Esophagus muscularis mucosa (tissue), 4 donors: ENCODE measurements around the gene MAPKAP1. TPM values are rescaled to one million over a fixed set of nuclear protein-coding genes. Genes with fewer than 3 reads are reported as not detected.
A peak's percentile ranks its signal among the peaks of the same experiment; 100 is the strongest.

ENCODE experiments used
- DNase-seq: peaks from one replicate; pipeline ENCODE4 v3.0.0-alpha.2; 2017; ENCODE audit errors: extremely low spot score
- H3K27ac ChIP-seq, 4 donors: fragments of 200-600 bp; sonication (generic); replicated peaks in 1 of 4; 1 replicate in 3 of 4; 2 replicates in 1 of 4; pipeline ENCODE4 v1.5.1; 2016 to 2019; ENCODE audit warnings: mild to moderate bottlenecking in 1 of 4
- H3K27me3 ChIP-seq, 4 donors: fragments of 200-600 bp; sonication (generic); one replicate each; pipeline versions ENCODE4 v1.5.1 to v1.6.0; 2016 to 2019
- H3K36me3 ChIP-seq, 4 donors: fragments of 200-600 bp; sonication (generic); one replicate each; pipeline ENCODE4 v1.5.1; 2016 to 2019
- H3K4me1 ChIP-seq, 4 donors: fragments of 200-600 bp; sonication (generic); one replicate each; pipeline ENCODE4 v1.5.1; 2016 to 2019
- H3K4me3 ChIP-seq, 4 donors: fragments of 200-600 bp; sonication (generic); 1 replicate in 2 of 4; 2 replicates in 2 of 4; pipeline ENCODE4 v1.5.1; 2016 to 2019; ENCODE audit warnings: mild to moderate bottlenecking in 4 of 4, moderate library complexity in 1 of 4
- H3K9me3 ChIP-seq, 4 donors: fragments of 200-600 bp; sonication (generic); 1 replicate in 3 of 4; 2 replicates in 1 of 4; pipeline ENCODE4 v1.5.1; 2016 to 2019
- EP300 ChIP-seq: sonication (generic); formaldehyde crosslinking; IDR thresholded peaks from one replicate; pipeline ENCODE4 v1.6.1; 2017; ENCODE audit warnings: antibody characterized with exemption
- POLR2A ChIP-seq: fragments of 450-650 bp; IDR thresholded peaks from one replicate; pipeline ENCODE4 v1.6.1; 2017; ENCODE audit warnings: antibody characterized with exemption, moderate library complexity, mild to moderate bottlenecking, low read depth
- POLR2AphosphoS5 ChIP-seq, 2 donors: sonication (generic); formaldehyde crosslinking; IDR thresholded peaks; one replicate each; pipeline ENCODE4 v1.6.1; 2017; ENCODE audit warnings: antibody characterized with exemption in 2 of 2
- WGBS: methylation state at CpG from one replicate; pipeline ENCODE4 v1.1.5; 2018; 5-methylcytosine and 5-hydroxymethylcytosine counted together
- intact Hi-C: fragments of 100-400 bp; cut with DNase I; formaldehyde crosslinking; loops from one replicate; pipeline ENCODE4 v1.15.1; 2023
- total RNA-seq, 4 donors: library from RNA; depleted of rRNA; stranded (reverse); fragments of >200 nt; gene quantifications; one replicate each; pipeline versions ENCODE4 v1.1.0 to v1.2.1, GENCODE V29; 2016
- TF ChIP-seq, protein P1 (sequence below), 3 experiments: fragments of 200-600 bp in 2 of 3; fragments of 450-650 bp in 1 of 3; sonication (generic) in 2 of 3; IDR thresholded peaks; one replicate each; pipeline ENCODE4 v1.5.1; 2017 to 2019; ENCODE audit warnings: antibody characterized with exemption in 3 of 3, mild to moderate bottlenecking in 2 of 3, moderate library complexity in 1 of 3

The MAPKAP1 gene
- total RNA-seq, 4 donors from 2014 or later, result 84.3 to 103 (median 93.4) TPM

DNA sequence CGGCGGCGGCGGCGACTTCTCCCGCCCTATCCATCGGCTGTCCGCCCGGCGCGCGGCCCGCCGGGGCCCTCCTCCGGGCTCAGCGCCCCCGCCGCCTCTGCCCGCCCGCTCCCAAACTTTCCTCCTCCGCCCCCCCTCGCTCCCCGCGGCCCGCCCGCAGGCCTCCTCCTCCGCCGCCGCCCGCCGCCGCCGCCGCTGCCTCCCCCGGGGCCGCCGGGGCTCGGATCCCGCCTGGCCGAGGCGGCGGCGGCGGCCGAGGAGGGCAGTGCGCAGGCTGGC lies 39.7 kb upstream of the MAPKAP1 start:
- Histone ChIP-seq H3K4me1 (peaks cover 28 to 41% (median 39%) of the 10 kb centered on the region in 4 donors), H3K36me3 (no peaks in the 10 kb centered on the region), H3K9me3 (no peaks in the 10 kb centered on the region), H3K27me3 (no peaks in the 10 kb centered on the region), H3K27ac (peak overlapping the region; percentile 88 to 96 (median 92)), H3K4me3 (peak overlapping the region; percentile 78 to 96 (median 92))
- intact Hi-C loops, result loop anchor here (5.0 kb wide), 2 partner anchors 39 to 146 kb away; partner anchors contain the start of gene MAPKAP1
- DNase-seq, result no peak
- WGBS, result no CpG with 5 or more reads among the region's 46 CpGs
- TF ChIP-seq EP300 (no peak), POLR2A (no peak)
- TF ChIP-seq, protein P1, sequence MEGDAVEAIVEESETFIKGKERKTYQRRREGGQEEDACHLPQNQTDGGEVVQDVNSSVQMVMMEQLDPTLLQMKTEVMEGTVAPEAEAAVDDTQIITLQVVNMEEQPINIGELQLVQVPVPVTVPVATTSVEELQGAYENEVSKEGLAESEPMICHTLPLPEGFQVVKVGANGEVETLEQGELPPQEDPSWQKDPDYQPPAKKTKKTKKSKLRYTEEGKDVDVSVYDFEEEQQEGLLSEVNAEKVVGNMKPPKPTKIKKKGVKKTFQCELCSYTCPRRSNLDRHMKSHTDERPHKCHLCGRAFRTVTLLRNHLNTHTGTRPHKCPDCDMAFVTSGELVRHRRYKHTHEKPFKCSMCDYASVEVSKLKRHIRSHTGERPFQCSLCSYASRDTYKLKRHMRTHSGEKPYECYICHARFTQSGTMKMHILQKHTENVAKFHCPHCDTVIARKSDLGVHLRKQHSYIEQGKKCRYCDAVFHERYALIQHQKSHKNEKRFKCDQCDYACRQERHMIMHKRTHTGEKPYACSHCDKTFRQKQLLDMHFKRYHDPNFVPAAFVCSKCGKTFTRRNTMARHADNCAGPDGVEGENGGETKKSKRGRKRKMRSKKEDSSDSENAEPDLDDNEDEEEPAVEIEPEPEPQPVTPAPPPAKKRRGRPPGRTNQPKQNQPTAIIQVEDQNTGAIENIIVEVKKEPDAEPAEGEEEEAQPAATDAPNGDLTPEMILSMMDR (IDR thresholded peaks at IDR 0.05), result no peak

DNA sequence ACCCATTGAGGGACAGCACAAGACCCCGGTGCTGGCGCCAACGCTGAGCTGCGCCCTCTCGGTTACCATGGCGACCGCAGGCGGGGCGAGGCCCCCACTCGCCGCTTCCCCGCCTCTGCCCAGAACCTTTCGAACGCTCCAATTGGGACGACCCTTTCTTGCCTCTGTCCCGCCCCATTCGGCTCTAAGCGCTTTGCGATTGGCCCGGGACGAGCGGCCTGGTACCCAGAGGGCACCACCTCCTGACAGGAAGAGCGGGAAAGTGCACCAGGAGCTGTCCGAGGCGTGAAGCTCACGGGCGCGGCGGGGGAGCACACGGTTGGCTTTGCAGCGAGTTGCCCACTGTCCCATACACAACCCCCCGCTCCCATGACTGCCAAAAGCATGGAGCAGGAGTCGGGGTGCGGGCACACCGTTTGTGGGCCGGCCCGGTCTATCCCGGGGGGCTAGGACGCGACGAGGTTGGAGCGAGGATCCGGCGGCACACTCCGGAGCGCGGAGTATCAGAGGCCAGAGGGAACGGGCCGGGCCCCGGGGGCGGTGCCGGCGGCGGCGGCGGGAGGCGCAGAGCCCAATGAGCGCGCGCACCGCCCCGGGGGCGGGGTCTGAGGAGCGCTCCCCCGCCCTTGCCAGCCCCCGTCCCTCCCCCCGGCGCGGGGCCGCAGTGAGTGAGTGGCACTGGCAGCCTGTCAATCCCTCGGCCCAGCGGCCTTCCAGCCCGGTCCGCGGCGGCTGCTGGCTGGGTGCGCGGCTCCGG lies 39.2 kb upstream of the MAPKAP1 start:
- Histone ChIP-seq H3K4me3 (peak overlapping the region; percentile 78 to 96 (median 92)), H3K27me3 (no peaks in the 10 kb centered on the region), H3K27ac (peak overlapping the region; percentile 88 to 96 (median 92)), H3K9me3 (no peaks in the 10 kb centered on the region), H3K36me3 (no peaks in the 10 kb centered on the region), H3K4me1 (peaks cover 23 to 36% (median 34%) of the 10 kb centered on the region in 4 donors)
- peak; percentile 97 for DNase-seq
- TF ChIP-seq POLR2A (no peak), EP300 (no peak), POLR2AphosphoS5 (IDR thresholded peaks at IDR 0.05) (peak; percentile 64 to 74)
- TF ChIP-seq, protein P1 (IDR thresholded peaks at IDR 0.05), result no peak
- intact Hi-C loops, result loop anchor here (5.0 kb wide), 2 partner anchors 39 to 146 kb away; partner anchors contain the start of gene MAPKAP1
- 1% methylated on average over 19 of the region's 79 CpGs for WGBS

DNA sequence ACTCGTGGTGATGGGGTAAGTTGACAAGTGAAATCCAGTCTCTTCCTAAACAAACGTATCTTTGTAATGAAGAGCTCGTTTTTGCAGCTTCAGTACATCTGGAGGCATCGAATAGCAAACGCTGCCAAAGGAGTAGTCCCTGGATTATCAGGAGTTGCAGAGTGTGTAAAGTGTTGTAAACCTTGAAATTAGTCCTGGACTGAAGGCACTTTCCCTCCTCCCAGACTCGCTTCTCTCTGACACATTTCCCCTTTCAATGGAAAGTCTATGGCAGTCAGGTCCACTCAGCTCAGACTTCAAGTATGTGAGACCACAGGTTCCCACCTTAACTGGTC lies 38.6 kb upstream of the MAPKAP1 start:
- H3K27ac ChIP-seq, result peak overlapping the region; percentile 88 to 96 (median 92)
- no peaks in the 10 kb centered on the region for H3K9me3 ChIP-seq
- H3K36me3 ChIP-seq, result no peaks in the 10 kb centered on the region
- WGBS, result 15% methylated on average over 6 of the region's 6 CpGs
- DNase-seq, result no peak
- no peak for TF ChIP-seq POLR2AphosphoS5 (IDR thresholded peaks at IDR 0.05)
- TF ChIP-seq POLR2A, result no peak
- no peak for TF ChIP-seq EP300
- TF ChIP-seq, protein P1 (IDR thresholded peaks at IDR 0.05), result no peak
- peak overlapping the region; percentile 78 to 96 (median 92) for H3K4me3 ChIP-seq
- H3K4me1 ChIP-seq, result peaks cover 17 to 30% (median 28%) of the 10 kb centered on the region in 4 donors
- H3K27me3 ChIP-seq, result no peaks in the 10 kb centered on the region
- intact Hi-C loops, result loop anchor here (5.0 kb wide), 2 partner anchors 38 to 147 kb away; partner anchors contain the start of gene MAPKAP1

DNA sequence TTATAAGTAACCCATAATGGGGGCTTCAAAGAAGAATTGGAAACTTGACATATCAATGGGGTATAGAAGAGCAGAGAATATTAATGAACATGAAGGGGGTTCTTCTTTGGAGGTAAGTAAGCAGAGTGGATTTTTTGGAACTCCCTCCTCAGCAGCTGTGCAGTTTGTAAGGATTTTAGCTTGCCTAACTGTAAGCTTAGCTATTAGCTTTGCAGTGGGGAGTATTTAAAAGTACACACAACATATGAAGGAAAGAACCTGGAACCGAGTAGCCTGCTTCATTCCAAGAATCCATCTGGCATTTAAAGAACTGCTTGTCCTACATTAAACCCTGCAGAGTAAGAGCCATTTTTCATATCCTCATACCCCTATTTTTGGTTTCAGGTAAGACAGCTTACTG lies 38.0 kb upstream of the MAPKAP1 start:
- no peaks in the 10 kb centered on the region for H3K36me3 ChIP-seq
- H3K4me3 ChIP-seq, result peak overlapping the region; percentile 78 to 96 (median 92)
- H3K27ac ChIP-seq, result peak overlapping the region in 2 of 4 donors; percentile 90 to 93
- no peak for DNase-seq
- intact Hi-C loops, result loop anchor here (5.0 kb wide), 2 partner anchors 38 to 147 kb away; partner anchors contain the start of gene MAPKAP1
- no peaks in the 10 kb centered on the region for H3K9me3 ChIP-seq
- peaks cover 11 to 26% (median 23%) of the 10 kb centered on the region in 4 donors for H3K4me1 ChIP-seq
- TF ChIP-seq, protein P1 (IDR thresholded peaks at IDR 0.05), result no peak
- no peak for TF ChIP-seq EP300
- no peak for TF ChIP-seq POLR2AphosphoS5 (IDR thresholded peaks at IDR 0.05)
- TF ChIP-seq POLR2A, result no peak
- no peaks in the 10 kb centered on the region for H3K27me3 ChIP-seq
- 40% methylated on average over 1 of the region's 1 CpG for WGBS
